Measurements from ENCODE around the gene PCDHGB6.

PCDHGB6 gene

GRCh38 chr5:141439411-141440141 is 31.8 kb downstream of the PCDHGB6 start:
- Mint-ChIP-seq H3K27me3 (no peaks in the 10 kb centered on the region), H3K27ac (no peak overlapping the region), H3K4me1 (no peaks in the 10 kb centered on the region), H3K9me3 (peaks cover 7% of the 10 kb centered on the region), H3K36me3 (no peaks in the 10 kb centered on the region), H3K4me3 (no peak overlapping the region)
- CTCF ChIA-PET: interaction anchor here (0.7 kb wide), 1 partner anchor 131 kb away, joined by 3 read pairs; no protein-coding TSS in a partner anchor
- no peak for DNase-seq

- no peaks in the 10 kb centered on the region for H3K4me1 Mint-ChIP-seq
- DNase-seq: no peak
- H3K27ac Mint-ChIP-seq: no peak overlapping the region
- peaks cover 7% of the 10 kb centered on the region for H3K9me3 Mint-ChIP-seq
- H3K36me3 Mint-ChIP-seq: no peaks in the 10 kb centered on the region
- CTCF ChIA-PET: no interaction called here
- H3K4me3 Mint-ChIP-seq: no peak overlapping the region
- H3K27me3 Mint-ChIP-seq: no peaks in the 10 kb centered on the region
Measured at GRCh38 chr5:141440341-141440740, 32.5 kb downstream of the PCDHGB6 start.

- no peak for DNase-seq
- CTCF ChIA-PET: no interaction called here
- no peaks in the 10 kb centered on the region for H3K4me1 Mint-ChIP-seq
- H3K4me3 Mint-ChIP-seq: no peak overlapping the region
- H3K27me3 Mint-ChIP-seq: no peaks in the 10 kb centered on the region
- peaks cover 7% of the 10 kb centered on the region for H3K9me3 Mint-ChIP-seq
- no peak overlapping the region for H3K27ac Mint-ChIP-seq
- no peaks in the 10 kb centered on the region for H3K36me3 Mint-ChIP-seq
Measured at GRCh38 chr5:141441571-141442170, 33.9 kb downstream of the PCDHGB6 start.

Measured in activated naive CD4-positive, alpha-beta T cell treated with anti-CD3 and anti-CD28 coated beads, Interleukin-2, amount 10 ng/mL, durations not matched to agents 7 days and 5 days (primary cell).